PFSK-1 (cell line): ENCODE measurements around the gene PDXDC1.

Source experiments
- POLR2AphosphoS5 ChIP-seq: IDR thresholded peaks from 2 replicates; pipeline ENCODE4 v1.6.1; 2012; ENCODE audit warnings: low read depth, mild to moderate bottlenecking, control low read depth, low read length, moderate library complexity
- SIN3A ChIP-seq: IDR thresholded peaks from 2 replicates; pipeline ENCODE4 v1.6.1; 2012; ENCODE audit warnings: mild to moderate bottlenecking, low read length, moderate library complexity, borderline replicate concordance; ENCODE audit not compliant: insufficient read depth
- TAF1 ChIP-seq: IDR thresholded peaks from 2 replicates; pipeline ENCODE4 v1.6.1; 2012; ENCODE audit warnings: low read length, control low read depth, borderline replicate concordance; ENCODE audit not compliant: insufficient read depth
- TF ChIP-seq, protein P1 (sequence below), 2 experiments: IDR thresholded peaks; 2 replicates each; pipeline versions ENCODE4 v1.6.1 to v1.8.0; 2011 to 2012; ENCODE audit warnings: low read depth in 2 of 2, low read length in 2 of 2, control low read depth in 1 of 2, inconsistent platforms in 1 of 2, mild to moderate bottlenecking in 1 of 2, moderate library complexity in 1 of 2; ENCODE audit not compliant: insufficient read depth in 1 of 2

GRCh38 chr16:15038689-15039088 lies 63.9 kb downstream of the PDXDC1 start:
- TF ChIP-seq TAF1, result no peak
- TF ChIP-seq, protein P1, sequence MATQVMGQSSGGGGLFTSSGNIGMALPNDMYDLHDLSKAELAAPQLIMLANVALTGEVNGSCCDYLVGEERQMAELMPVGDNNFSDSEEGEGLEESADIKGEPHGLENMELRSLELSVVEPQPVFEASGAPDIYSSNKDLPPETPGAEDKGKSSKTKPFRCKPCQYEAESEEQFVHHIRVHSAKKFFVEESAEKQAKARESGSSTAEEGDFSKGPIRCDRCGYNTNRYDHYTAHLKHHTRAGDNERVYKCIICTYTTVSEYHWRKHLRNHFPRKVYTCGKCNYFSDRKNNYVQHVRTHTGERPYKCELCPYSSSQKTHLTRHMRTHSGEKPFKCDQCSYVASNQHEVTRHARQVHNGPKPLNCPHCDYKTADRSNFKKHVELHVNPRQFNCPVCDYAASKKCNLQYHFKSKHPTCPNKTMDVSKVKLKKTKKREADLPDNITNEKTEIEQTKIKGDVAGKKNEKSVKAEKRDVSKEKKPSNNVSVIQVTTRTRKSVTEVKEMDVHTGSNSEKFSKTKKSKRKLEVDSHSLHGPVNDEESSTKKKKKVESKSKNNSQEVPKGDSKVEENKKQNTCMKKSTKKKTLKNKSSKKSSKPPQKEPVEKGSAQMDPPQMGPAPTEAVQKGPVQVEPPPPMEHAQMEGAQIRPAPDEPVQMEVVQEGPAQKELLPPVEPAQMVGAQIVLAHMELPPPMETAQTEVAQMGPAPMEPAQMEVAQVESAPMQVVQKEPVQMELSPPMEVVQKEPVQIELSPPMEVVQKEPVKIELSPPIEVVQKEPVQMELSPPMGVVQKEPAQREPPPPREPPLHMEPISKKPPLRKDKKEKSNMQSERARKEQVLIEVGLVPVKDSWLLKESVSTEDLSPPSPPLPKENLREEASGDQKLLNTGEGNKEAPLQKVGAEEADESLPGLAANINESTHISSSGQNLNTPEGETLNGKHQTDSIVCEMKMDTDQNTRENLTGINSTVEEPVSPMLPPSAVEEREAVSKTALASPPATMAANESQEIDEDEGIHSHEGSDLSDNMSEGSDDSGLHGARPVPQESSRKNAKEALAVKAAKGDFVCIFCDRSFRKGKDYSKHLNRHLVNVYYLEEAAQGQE (IDR thresholded peaks at IDR 0.05; ENCODE audit: insufficient read depth in 1 of 2, low read depth in 2 of 2, low read length in 2 of 2), result no peak
- TF ChIP-seq POLR2AphosphoS5, result no peak
- no peak for TF ChIP-seq SIN3A
